MM.1S (cell line): ENCODE measurements around the gene IL3.

ENCODE experiments used
- DNase-seq: peaks from one replicate; pipeline ENCODE4 v3.0.0-alpha.2; 2015
- H2AFZ ChIP-seq: fragments of 300-600 bp; sonication (generic); 2 replicates; pipeline ENCODE4 v1.6.0; 2016; ENCODE audit warnings: antibody characterized with exemption, low read length
- H3F3A ChIP-seq: fragments of 300-600 bp; sonication (generic); 2 replicates; pipeline ENCODE4 v1.6.1; 2016; ENCODE audit warnings: mild to moderate bottlenecking, antibody characterized with exemption, low read length, moderate library complexity, mixed read lengths; ENCODE audit not compliant: insufficient read depth
- H3K27ac ChIP-seq: fragments of 300-600 bp; sonication (generic); 2 replicates; pipeline ENCODE4 v1.5.1; 2016; ENCODE audit warnings: mild to moderate bottlenecking, low read length
- H3K27me3 ChIP-seq: fragments of 300-600 bp; sonication (generic); replicated peaks from 2 replicates; pipeline ENCODE4 v1.6.0; 2016; ENCODE audit warnings: low read length; ENCODE audit not compliant: insufficient read depth
- H3K36me3 ChIP-seq: fragments of 300-600 bp; sonication (generic); replicated peaks from 2 replicates; pipeline ENCODE4 v1.6.1; 2016; ENCODE audit warnings: mild to moderate bottlenecking, low read length, mixed read lengths; ENCODE audit not compliant: insufficient read depth
- H3K4me1 ChIP-seq: fragments of 300-600 bp; sonication (generic); 2 replicates; pipeline ENCODE4 v1.6.1; 2016; ENCODE audit warnings: low read length, mixed read lengths
- H3K4me2 ChIP-seq: fragments of 300-600 bp; sonication (generic); 2 replicates; pipeline ENCODE4 v1.6.0; 2016; ENCODE audit warnings: low read depth, low read length
- H3K4me3 ChIP-seq: fragments of 300-600 bp; sonication (generic); 2 replicates; pipeline ENCODE4 v1.5.1; 2016; ENCODE audit warnings: low read length, mixed read lengths
- H3K79me2 ChIP-seq: fragments of 300-600 bp; sonication (generic); 2 replicates; pipeline ENCODE4 v1.6.1; 2016; ENCODE audit warnings: mixed run types, low read length, mixed read lengths
- H3K9ac ChIP-seq: fragments of 300-600 bp; sonication (generic); 2 replicates; pipeline ENCODE4 v1.6.1; 2016; ENCODE audit warnings: low read length, mixed read lengths
- H3K9me2 ChIP-seq: fragments of 300-600 bp; sonication (generic); replicated peaks from 2 replicates; pipeline ENCODE4 v1.6.1; 2016; ENCODE audit warnings: mild to moderate bottlenecking, low read length, mixed read lengths; ENCODE audit not compliant: insufficient read depth
- H3K9me3 ChIP-seq: fragments of 300-600 bp; sonication (generic); replicated peaks from 2 replicates; pipeline ENCODE4 v1.6.1; 2016; ENCODE audit warnings: mild to moderate bottlenecking, low read length, mixed read lengths; ENCODE audit not compliant: insufficient read depth
- H4K20me1 ChIP-seq: fragments of 300-600 bp; sonication (generic); 2 replicates; pipeline ENCODE4 v1.6.1; 2016; ENCODE audit warnings: mild to moderate bottlenecking, low read length, moderate library complexity, mixed read lengths; ENCODE audit not compliant: insufficient read depth
- EZH2 ChIP-seq: fragments of 300-600 bp; sonication (generic); optimal IDR thresholded peaks from 2 replicates; pipeline ENCODE3; 2017; ENCODE audit warnings: low read depth, mild to moderate bottlenecking, antibody characterized with exemption, low read length, mixed read lengths
- EZH2phosphoT487 ChIP-seq: fragments of 300-600 bp; sonication (generic); IDR thresholded peaks from 2 replicates; pipeline ENCODE4 v1.6.1; 2018; ENCODE audit warnings: antibody characterized with exemption, low read length
- TF ChIP-seq, protein P1 (sequence below): fragments of 300-600 bp; sonication (generic); IDR thresholded peaks from 2 replicates; pipeline ENCODE4 v1.5.1; 2016; ENCODE audit warnings: antibody characterized with exemption, low read length, mixed read lengths

Gene IL3

DNA sequence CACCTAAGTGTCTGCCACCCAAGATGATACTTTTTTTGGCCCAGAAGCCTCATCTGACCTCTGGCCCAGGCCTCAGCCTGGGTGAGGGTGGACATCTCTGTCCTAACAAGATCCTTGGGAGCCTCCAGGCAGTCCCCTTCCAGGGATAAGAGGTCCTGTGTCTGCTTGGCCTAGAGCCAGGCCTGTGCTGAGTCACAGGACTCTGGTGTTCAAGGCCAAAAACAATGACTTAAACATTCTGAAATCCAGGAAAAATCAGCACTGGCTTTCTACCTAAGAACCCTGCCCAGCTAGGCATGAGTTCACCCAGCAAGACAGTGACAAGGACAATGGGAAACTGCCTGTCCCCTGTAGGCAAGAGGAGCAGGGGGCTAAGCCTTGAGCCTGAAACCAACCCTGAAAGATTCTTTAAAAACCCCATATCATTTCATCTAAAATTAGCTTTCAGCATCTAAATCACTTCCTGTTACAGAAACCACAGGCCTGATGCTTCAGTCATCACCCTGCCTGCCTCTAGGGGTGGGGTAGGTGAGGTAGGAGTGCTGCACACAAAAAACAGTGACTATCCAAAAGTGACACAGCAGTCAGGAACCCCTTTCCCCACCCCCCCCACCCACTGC lies 43.0 kb downstream of the IL3 start:
- peak overlapping the region; percentile 66 for H3K4me2 ChIP-seq
- peak overlapping the region; percentile 89 for H3K9ac ChIP-seq
- H3K4me3 ChIP-seq: no peak overlapping the region; the same call in 1 of the 2 replicates
- peaks cover 71% of the 10 kb centered on the region for H3K4me1 ChIP-seq
- H3K79me2 ChIP-seq: no peaks in the 10 kb centered on the region
- H3F3A ChIP-seq: peaks cover 49% of the 10 kb centered on the region
- no peak overlapping the region for H2AFZ ChIP-seq
- no peaks in the 10 kb centered on the region for H4K20me1 ChIP-seq
- H3K9me3 ChIP-seq: no peaks in the 10 kb centered on the region
- H3K27ac ChIP-seq: peak overlapping the region; percentile 100
- TF ChIP-seq, protein P1, sequence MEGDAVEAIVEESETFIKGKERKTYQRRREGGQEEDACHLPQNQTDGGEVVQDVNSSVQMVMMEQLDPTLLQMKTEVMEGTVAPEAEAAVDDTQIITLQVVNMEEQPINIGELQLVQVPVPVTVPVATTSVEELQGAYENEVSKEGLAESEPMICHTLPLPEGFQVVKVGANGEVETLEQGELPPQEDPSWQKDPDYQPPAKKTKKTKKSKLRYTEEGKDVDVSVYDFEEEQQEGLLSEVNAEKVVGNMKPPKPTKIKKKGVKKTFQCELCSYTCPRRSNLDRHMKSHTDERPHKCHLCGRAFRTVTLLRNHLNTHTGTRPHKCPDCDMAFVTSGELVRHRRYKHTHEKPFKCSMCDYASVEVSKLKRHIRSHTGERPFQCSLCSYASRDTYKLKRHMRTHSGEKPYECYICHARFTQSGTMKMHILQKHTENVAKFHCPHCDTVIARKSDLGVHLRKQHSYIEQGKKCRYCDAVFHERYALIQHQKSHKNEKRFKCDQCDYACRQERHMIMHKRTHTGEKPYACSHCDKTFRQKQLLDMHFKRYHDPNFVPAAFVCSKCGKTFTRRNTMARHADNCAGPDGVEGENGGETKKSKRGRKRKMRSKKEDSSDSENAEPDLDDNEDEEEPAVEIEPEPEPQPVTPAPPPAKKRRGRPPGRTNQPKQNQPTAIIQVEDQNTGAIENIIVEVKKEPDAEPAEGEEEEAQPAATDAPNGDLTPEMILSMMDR: peak; percentile 34
- TF ChIP-seq EZH2phosphoT487: no peak
- no peaks in the 10 kb centered on the region for H3K27me3 ChIP-seq
- H3K9me2 ChIP-seq: no peaks in the 10 kb centered on the region
- peak; percentile 96 for DNase-seq
- no peaks in the 10 kb centered on the region for H3K36me3 ChIP-seq

DNA sequence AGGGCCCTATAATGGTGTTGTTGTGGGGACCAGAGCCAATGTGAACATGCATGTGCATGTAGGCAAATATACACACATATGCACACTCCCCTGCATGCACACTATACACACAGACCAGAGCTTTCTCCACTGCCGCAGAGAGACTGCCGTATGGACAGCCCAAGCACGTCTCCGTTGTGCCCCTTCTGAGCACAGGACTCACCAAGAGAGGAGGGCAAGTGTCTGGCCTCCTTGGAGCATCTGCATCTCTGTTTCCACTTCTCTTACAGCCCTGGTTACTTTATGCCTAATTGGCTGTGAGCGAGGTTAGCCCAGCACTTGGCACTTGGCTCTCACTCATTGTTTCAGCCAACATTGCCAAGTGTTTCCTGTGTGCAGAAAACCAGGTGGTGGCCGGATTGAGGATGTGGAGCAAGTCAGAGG lies 43.5 kb downstream of the IL3 start:
- no peaks in the 10 kb centered on the region for H4K20me1 ChIP-seq
- no peaks in the 10 kb centered on the region for H3K79me2 ChIP-seq
- peak overlapping the region; percentile 62 for H3K9ac ChIP-seq
- H3F3A ChIP-seq: peaks cover 49% of the 10 kb centered on the region
- H3K4me3 ChIP-seq: peak overlapping the region; percentile 4; the same call in 1 of the 2 replicates
- DNase-seq: peak; percentile 67
- H3K36me3 ChIP-seq: no peaks in the 10 kb centered on the region
- peak overlapping the region; percentile 66 for H3K4me2 ChIP-seq
- H3K9me3 ChIP-seq: no peaks in the 10 kb centered on the region
- peak overlapping the region; percentile 51 for H2AFZ ChIP-seq
- H3K27ac ChIP-seq: peak overlapping the region; percentile 100
- no peaks in the 10 kb centered on the region for H3K9me2 ChIP-seq
- H3K4me1 ChIP-seq: peaks cover 69% of the 10 kb centered on the region
- TF ChIP-seq EZH2phosphoT487 (no peak), EZH2 (no peak)
- TF ChIP-seq, protein P1: peak; percentile 6; the same call in 1 of the 2 replicates
- no peaks in the 10 kb centered on the region for H3K27me3 ChIP-seq

DNA sequence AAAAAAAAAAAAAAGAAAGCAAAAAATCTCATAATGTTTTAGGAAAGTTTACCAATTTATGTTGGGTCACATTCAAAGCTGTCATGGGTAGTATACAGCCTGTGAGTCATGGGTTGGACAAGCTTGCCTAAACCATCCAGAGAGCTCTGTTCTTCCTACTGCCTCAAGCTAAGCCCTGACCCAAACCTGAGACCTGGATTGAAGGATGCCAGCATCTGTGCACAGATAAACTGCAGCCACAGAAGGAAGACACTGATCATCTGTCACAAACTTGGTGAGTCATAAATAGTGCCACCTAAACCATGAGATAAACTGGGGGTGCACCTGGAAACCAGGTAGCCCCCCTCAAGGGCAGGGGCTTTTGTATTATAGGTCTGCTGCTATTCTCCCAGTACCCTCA lies 44.1 kb downstream of the IL3 start:
- Histone ChIP-seq H3K27me3 (no peaks in the 10 kb centered on the region), H4K20me1 (no peaks in the 10 kb centered on the region), H2AFZ (peak overlapping the region; percentile 13; the same call in 1 of the 2 replicates), H3K27ac (peak overlapping the region; percentile 100), H3K36me3 (no peaks in the 10 kb centered on the region), H3F3A (peaks cover 49% of the 10 kb centered on the region), H3K4me2 (peak overlapping the region; percentile 66), H3K79me2 (no peaks in the 10 kb centered on the region), H3K9me2 (no peaks in the 10 kb centered on the region), H3K9me3 (no peaks in the 10 kb centered on the region), H3K4me1 (peaks cover 66% of the 10 kb centered on the region), H3K4me3 (no peak overlapping the region), H3K9ac (peak overlapping the region; percentile 62)
- TF ChIP-seq, protein P1: no peak
- no peak for TF ChIP-seq EZH2
- TF ChIP-seq EZH2phosphoT487: no peak
- peak; percentile 27 for DNase-seq
